Measurements from ENCODE around the gene LPIN3. TPM values are rescaled to one million over a fixed set of nuclear protein-coding genes. Genes with fewer than 3 reads are reported as not detected.
"Not testable (repeated sequence)": the region's sequence is repeated elsewhere in the genome, so short reads cannot be mapped to it uniquely, and the experiment has no call there.

The LPIN3 gene
- total RNA-seq, result 1.2 and 1.6 TPM in 2 replicates

DNA sequence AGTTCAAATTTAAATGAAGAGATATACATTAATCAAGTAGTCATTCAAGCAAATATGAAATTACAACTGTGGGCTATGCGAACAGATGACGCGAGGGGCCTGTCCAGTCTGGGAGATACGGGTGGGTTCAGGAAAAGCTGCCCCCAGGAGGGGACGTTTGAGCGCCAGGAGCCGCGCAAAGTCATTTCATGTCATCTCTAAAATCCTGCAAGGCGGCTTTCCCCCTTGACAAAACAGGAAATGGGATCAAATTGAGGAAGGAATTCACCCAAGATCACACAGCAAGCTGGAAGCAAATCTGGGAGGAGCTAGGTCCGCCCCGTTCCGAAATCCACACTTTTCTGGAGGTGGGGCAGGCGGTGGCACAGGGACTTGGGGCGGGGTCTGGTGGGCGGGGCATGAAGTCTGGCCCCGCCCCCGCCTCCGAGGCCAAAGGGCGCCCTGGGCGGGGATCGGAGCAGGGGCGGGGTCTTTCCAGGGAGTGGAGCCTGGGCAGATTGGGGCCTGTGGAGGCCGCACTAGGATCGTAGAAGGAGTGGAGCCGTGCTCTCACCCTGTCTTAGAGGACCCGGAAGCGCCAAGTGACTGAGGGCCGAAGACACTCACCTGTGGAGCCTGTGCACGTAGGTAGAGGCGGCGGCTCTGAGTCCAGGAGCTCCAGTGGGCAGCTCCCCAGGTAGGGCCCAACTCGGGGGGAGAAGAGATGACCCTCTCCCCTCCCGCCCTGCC lies at the start of gene LPIN3:
LPIN3 (plus strand) TSS at position 495 of the 729 bp plus-strand sequence. CDS start 4,983 bp downstream, outside the sequence.
- DNase-seq, result peak; percentile 87
- Mint-ChIP-seq H3K27ac (peak within 1 kb of the TSS; percentile 43), H3K36me3 (ENCODE audit: low read depth) (no peaks in the 10 kb centered on the region), H3K9me3 (no peaks in the 10 kb centered on the region), H3K27me3 (peaks cover 10% of the 10 kb centered on the region), H3K4me3 (peak within 1 kb of the TSS; percentile 84), H3K4me1 (peaks cover 10% of the 10 kb centered on the region)
- intact Hi-C loops (cut with micrococcal nuclease), result loop anchor here (1.0 to 10.0 kb wide), 7 partner anchors 11 to 372 kb away; partner anchors contain the start of gene ZHX3

DNA sequence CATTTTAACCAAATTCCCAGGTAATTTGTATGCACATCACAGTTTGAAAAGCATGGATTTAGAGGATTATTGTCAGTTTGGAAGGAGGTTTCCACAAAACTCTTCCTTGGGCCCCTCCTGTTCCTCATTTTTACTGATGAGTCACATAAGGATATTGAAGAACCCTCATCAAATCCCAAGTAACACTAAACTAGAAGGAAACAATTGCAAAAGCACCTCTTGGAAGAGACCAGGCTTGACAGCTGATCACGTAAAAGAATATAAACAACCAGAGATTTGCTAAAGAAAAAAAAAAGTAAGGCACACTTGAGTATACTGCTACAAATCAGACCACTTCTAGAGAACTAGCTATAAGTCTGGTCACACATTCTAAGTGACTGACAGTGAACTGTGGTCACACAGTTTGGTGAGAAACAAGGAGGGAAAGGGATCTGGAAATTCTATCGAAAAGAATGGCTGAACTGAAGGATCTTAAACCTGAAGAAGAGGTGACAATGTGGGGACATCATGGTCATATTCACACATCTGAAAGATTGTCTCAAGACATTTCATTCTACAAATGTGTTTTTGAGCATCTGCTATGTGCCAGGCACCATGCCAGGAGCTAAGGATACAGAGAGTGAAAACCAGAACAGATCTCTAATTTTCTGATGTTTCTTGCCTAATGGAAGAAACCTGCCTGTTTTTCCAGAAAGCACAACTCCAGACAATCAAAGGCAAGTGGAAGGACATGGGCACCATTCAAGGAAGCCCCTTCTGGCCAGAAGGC lies 47.2 kb upstream of the LPIN3 start:
- Mint-ChIP-seq H3K27me3 (peaks cover 1% of the 10 kb centered on the region), H3K27ac (no peak overlapping the region), H3K4me3 (no peak overlapping the region), H3K4me1 (no peaks in the 10 kb centered on the region), H3K36me3 (ENCODE audit: low read depth) (no peaks in the 10 kb centered on the region), H3K9me3 (no peaks in the 10 kb centered on the region)
- intact Hi-C loops (cut with micrococcal nuclease), result no loop called here
- no peak for DNase-seq

DNA sequence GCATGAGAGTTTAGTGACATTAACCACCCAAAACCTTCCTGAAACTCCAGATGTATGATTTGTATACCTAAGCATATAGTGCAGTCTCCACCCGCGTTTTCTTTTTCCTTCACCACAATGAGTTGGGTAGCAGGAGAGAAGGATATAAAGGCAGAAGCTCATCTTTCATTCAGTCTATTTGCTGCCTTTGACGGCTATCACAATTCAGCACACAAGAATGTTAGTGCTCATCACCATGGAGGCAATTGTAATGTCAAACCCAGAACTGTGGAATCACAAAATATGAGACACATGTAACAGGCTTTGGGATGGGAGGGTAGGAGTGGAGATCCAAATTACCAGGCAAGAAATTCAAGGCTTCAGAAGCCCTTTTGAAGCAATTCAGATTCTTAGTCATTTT lies 40.7 kb upstream of the LPIN3 start:
- Mint-ChIP-seq H3K9me3 (no peaks in the 10 kb centered on the region), H3K4me3 (no peak overlapping the region), H3K27me3 (no peaks in the 10 kb centered on the region), H3K4me1 (no peaks in the 10 kb centered on the region), H3K27ac (no peak overlapping the region), H3K36me3 (ENCODE audit: low read depth) (no peaks in the 10 kb centered on the region)
- intact Hi-C loops (cut with micrococcal nuclease), result no loop called here
- DNase-seq, result no peak

DNA sequence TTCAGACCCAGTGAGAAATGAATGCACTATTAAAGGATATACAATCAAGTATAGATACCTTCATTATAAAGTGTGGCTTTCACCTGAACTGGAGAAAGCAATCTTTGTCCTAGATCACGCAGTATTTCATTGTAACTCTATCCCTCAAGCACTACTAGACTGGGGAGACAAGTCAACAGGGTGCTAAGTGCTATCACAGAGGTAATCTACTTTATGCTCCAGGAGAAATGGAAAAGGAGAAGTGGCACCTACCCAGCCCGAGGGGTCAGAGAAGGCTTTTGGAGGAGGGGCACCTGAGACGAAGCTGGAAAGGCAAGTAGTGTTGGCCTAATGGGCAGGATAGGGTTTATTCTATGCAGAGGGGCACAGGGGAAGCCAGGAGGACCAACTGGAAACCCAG lies 40.2 kb upstream of the LPIN3 start:
- no peaks in the 10 kb centered on the region for H3K27me3 Mint-ChIP-seq
- no peak overlapping the region for H3K4me3 Mint-ChIP-seq
- H3K27ac Mint-ChIP-seq, result no peak overlapping the region
- H3K9me3 Mint-ChIP-seq, result no peaks in the 10 kb centered on the region
- H3K4me1 Mint-ChIP-seq, result no peaks in the 10 kb centered on the region
- no peaks in the 10 kb centered on the region for H3K36me3 Mint-ChIP-seq (ENCODE audit: low read depth)
- intact Hi-C loops (cut with micrococcal nuclease), result no loop called here
- no peak for DNase-seq

GRCh38 chr20:41300886-41301285 lies 39.7 kb upstream of the LPIN3 start:
- intact Hi-C loops (cut with micrococcal nuclease), result no loop called here
- no peaks in the 10 kb centered on the region for H3K36me3 Mint-ChIP-seq (ENCODE audit: low read depth)
- no peak overlapping the region for H3K27ac Mint-ChIP-seq
- H3K4me3 Mint-ChIP-seq, result no peak overlapping the region
- no peaks in the 10 kb centered on the region for H3K9me3 Mint-ChIP-seq
- H3K4me1 Mint-ChIP-seq, result no peaks in the 10 kb centered on the region
- DNase-seq, result no peak
- no peaks in the 10 kb centered on the region for H3K27me3 Mint-ChIP-seq

DNA sequence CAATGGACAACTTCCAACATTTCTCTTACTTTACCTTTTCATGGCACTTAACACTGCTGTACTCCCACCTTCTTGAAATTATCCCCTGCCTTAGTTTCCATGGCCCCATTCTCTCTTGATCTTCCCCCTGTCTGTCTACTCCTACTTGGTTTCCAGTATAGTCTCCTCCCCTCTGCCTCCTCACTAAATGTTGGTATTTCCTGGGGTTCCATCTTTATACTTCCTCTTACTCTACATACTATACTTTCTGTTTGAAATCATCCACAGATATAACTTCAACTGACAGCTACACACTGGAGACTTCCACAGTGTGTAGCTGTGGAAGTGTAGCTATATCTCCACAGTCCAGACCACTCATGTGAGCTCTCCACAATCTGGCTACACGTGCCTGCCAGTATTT lies 36.6 kb upstream of the LPIN3 start:
- no peaks in the 10 kb centered on the region for H3K27me3 Mint-ChIP-seq
- no peaks in the 10 kb centered on the region for H3K9me3 Mint-ChIP-seq
- no peak for DNase-seq
- no peak overlapping the region for H3K4me3 Mint-ChIP-seq
- no peak overlapping the region for H3K27ac Mint-ChIP-seq
- H3K36me3 Mint-ChIP-seq (ENCODE audit: low read depth), result no peaks in the 10 kb centered on the region
- no peaks in the 10 kb centered on the region for H3K4me1 Mint-ChIP-seq
- intact Hi-C loops (cut with micrococcal nuclease), result no loop called here

GRCh38 chr20:41304424-41305079 lies 36.1 kb upstream of the LPIN3 start:
- no peak overlapping the region for H3K27ac Mint-ChIP-seq
- H3K9me3 Mint-ChIP-seq, result no peaks in the 10 kb centered on the region
- H3K36me3 Mint-ChIP-seq (ENCODE audit: low read depth), result no peaks in the 10 kb centered on the region
- intact Hi-C loops (cut with micrococcal nuclease), result no loop called here
- DNase-seq, result no peak
- no peaks in the 10 kb centered on the region for H3K27me3 Mint-ChIP-seq
- no peak overlapping the region for H3K4me3 Mint-ChIP-seq
- H3K4me1 Mint-ChIP-seq, result no peaks in the 10 kb centered on the region

DNA sequence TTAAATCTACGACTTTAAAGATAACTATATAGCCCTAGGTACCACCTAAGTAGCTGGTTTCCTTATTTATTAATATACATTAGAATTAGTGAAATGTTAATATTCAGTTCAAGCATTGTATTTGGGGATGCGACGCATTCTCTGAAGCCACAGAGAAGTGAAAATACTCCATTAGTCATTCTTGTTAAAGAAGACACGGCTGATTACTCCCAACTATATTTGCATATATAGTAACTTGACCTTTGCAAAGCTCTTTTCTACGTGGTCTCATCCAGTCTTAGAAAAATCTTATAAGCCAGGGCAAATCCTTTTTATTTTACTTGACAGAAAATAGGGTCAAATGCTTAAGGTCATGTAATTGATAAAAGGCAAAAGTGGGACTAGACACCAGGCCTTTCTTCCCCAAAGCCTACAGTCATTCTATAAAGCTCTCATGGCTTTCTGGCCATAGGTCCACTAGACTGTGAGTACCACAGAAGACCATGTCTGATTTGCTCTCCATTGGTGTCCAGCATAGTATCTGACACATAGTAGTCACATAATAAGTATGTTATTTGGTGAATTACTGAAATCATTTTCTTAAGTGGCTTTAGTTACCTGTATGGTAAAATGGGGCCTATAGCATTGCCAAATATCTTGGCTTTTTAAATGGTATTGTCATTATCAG lies 34.4 kb upstream of the LPIN3 start:
- H3K27me3 Mint-ChIP-seq, result no peaks in the 10 kb centered on the region
- no peaks in the 10 kb centered on the region for H3K4me1 Mint-ChIP-seq
- no peaks in the 10 kb centered on the region for H3K36me3 Mint-ChIP-seq (ENCODE audit: low read depth)
- H3K9me3 Mint-ChIP-seq, result no peaks in the 10 kb centered on the region
- H3K27ac Mint-ChIP-seq, result no peak overlapping the region
- no peak for DNase-seq
- no peak overlapping the region for H3K4me3 Mint-ChIP-seq
- intact Hi-C loops (cut with micrococcal nuclease), result no loop called here

DNA sequence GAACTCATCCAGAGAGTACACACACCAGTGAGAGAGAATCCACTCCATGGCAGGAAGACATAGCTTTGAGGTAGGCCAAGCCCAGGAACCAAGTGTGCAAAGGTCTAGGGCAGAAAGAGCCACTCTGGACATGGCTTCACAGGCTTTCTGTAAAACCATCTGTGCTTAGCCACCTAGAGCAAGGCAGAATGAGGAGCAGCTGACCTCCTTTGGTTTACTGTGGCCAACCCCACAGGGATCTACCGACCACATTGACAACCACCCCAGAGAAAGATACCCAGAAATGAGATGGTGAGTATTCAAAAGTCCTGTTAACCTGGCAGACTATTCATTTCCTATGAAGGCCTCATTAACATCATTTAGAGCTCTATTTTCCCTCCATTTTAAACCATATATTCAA lies 33.6 kb upstream of the LPIN3 start:
- Mint-ChIP-seq H3K27me3 (no peaks in the 10 kb centered on the region), H3K27ac (peak overlapping the region; percentile 44), H3K36me3 (ENCODE audit: low read depth) (no peaks in the 10 kb centered on the region), H3K9me3 (no peaks in the 10 kb centered on the region), H3K4me3 (no peak overlapping the region), H3K4me1 (no peaks in the 10 kb centered on the region)
- no peak for DNase-seq
- intact Hi-C loops (cut with micrococcal nuclease), result no loop called here

DNA sequence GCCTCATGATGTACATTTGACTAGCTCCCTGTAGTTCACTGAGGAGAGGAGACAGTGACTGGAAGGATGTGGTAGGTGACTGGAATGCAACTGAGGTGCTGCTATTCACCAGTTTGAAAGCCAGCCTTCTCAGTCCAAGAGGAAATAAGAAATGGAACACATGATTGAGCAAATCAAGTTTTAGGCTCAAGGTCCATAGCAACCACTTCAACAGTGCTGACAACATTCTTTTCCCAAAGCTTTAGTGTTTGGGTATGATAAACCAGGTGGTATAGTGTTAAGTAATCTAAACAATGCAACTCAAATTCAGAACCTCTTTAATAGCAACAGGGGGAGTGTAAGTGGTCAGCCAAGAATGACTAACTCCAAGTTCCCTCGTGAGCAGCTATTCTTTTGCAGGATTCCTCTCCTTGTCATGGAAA lies 32.3 kb upstream of the LPIN3 start:
- intact Hi-C loops (cut with micrococcal nuclease), result no loop called here
- no peak overlapping the region for H3K4me3 Mint-ChIP-seq
- no peaks in the 10 kb centered on the region for H3K27me3 Mint-ChIP-seq
- H3K27ac Mint-ChIP-seq, result no peak overlapping the region
- H3K4me1 Mint-ChIP-seq, result no peaks in the 10 kb centered on the region
- DNase-seq, result no peak
- no peaks in the 10 kb centered on the region for H3K9me3 Mint-ChIP-seq
- H3K36me3 Mint-ChIP-seq (ENCODE audit: low read depth), result no peaks in the 10 kb centered on the region

- Mint-ChIP-seq H3K27me3 (no peaks in the 10 kb centered on the region), H3K36me3 (ENCODE audit: low read depth) (no peaks in the 10 kb centered on the region), H3K9me3 (no peaks in the 10 kb centered on the region)
Measured at GRCh38 chr20:41308726-41309413, 31.8 kb upstream of the LPIN3 start.

GRCh38 chr20:41309817-41310216 lies 30.8 kb upstream of the LPIN3 start:
- no peak for DNase-seq
- no peak overlapping the region for H3K4me3 Mint-ChIP-seq
- no peaks in the 10 kb centered on the region for H3K9me3 Mint-ChIP-seq
- H3K4me1 Mint-ChIP-seq, result no peaks in the 10 kb centered on the region
- intact Hi-C loops (cut with micrococcal nuclease), result loop anchor here (10.0 kb wide), 1 partner anchor 285 kb away; the partner anchor contains the start of gene TOP1
- H3K36me3 Mint-ChIP-seq (ENCODE audit: low read depth), result no peaks in the 10 kb centered on the region
- H3K27ac Mint-ChIP-seq, result no peak overlapping the region
- H3K27me3 Mint-ChIP-seq, result no peaks in the 10 kb centered on the region

More at GRCh38 chr20:41308726-41309413, 31.8 kb upstream of the LPIN3 start:
- DNase-seq, result no peak
- no peak overlapping the region for H3K27ac Mint-ChIP-seq
- intact Hi-C loops (cut with micrococcal nuclease), result no loop called here
- H3K4me1 Mint-ChIP-seq, result no peaks in the 10 kb centered on the region
- H3K4me3 Mint-ChIP-seq, result no peak overlapping the region

GRCh38 chr20:41312009-41312408 lies 28.6 kb upstream of the LPIN3 start:
- not testable (repeated sequence) for DNase-seq; H3K27ac Mint-ChIP-seq; H3K36me3 Mint-ChIP-seq (ENCODE audit: low read depth); H3K9me3 Mint-ChIP-seq; H3K4me3 Mint-ChIP-seq; H3K27me3 Mint-ChIP-seq
- H3K4me1 Mint-ChIP-seq, result peaks cover 12% of the 10 kb centered on the region
- intact Hi-C loops (cut with micrococcal nuclease), result loop anchor here (10.0 kb wide), 1 partner anchor 287 kb away; the partner anchor contains the start of gene TOP1
